ENCODE data around the gene HMCN2.

GRCh38 chr9:130222833-130223232 is 42.7 kb upstream of the HMCN2 start:
- TF ChIP-seq NFIC (IDR thresholded peaks at IDR 0.05; ENCODE audit: borderline replicate concordance) (no peak), RAD21 (IDR thresholded peaks at IDR 0.05; ENCODE audit: low read length) (no peak), CTCF (IDR thresholded peaks at IDR 0.05) (no peak), FOXJ3 (CRISPR knock-in tag; IDR thresholded peaks at IDR 0.05) (no peak)
- TF ChIP-seq, protein P1, sequence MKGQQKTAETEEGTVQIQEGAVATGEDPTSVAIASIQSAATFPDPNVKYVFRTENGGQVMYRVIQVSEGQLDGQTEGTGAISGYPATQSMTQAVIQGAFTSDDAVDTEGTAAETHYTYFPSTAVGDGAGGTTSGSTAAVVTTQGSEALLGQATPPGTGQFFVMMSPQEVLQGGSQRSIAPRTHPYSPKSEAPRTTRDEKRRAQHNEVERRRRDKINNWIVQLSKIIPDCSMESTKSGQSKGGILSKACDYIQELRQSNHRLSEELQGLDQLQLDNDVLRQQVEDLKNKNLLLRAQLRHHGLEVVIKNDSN (IDR thresholded peaks at IDR 0.05; ENCODE audit: borderline replicate concordance, low read depth): no peak
- TF ChIP-seq, protein P2, sequence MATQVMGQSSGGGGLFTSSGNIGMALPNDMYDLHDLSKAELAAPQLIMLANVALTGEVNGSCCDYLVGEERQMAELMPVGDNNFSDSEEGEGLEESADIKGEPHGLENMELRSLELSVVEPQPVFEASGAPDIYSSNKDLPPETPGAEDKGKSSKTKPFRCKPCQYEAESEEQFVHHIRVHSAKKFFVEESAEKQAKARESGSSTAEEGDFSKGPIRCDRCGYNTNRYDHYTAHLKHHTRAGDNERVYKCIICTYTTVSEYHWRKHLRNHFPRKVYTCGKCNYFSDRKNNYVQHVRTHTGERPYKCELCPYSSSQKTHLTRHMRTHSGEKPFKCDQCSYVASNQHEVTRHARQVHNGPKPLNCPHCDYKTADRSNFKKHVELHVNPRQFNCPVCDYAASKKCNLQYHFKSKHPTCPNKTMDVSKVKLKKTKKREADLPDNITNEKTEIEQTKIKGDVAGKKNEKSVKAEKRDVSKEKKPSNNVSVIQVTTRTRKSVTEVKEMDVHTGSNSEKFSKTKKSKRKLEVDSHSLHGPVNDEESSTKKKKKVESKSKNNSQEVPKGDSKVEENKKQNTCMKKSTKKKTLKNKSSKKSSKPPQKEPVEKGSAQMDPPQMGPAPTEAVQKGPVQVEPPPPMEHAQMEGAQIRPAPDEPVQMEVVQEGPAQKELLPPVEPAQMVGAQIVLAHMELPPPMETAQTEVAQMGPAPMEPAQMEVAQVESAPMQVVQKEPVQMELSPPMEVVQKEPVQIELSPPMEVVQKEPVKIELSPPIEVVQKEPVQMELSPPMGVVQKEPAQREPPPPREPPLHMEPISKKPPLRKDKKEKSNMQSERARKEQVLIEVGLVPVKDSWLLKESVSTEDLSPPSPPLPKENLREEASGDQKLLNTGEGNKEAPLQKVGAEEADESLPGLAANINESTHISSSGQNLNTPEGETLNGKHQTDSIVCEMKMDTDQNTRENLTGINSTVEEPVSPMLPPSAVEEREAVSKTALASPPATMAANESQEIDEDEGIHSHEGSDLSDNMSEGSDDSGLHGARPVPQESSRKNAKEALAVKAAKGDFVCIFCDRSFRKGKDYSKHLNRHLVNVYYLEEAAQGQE (IDR thresholded peaks at IDR 0.05; ENCODE audit: low read depth, low read length): no peak
- TF ChIP-seq, protein P3, sequence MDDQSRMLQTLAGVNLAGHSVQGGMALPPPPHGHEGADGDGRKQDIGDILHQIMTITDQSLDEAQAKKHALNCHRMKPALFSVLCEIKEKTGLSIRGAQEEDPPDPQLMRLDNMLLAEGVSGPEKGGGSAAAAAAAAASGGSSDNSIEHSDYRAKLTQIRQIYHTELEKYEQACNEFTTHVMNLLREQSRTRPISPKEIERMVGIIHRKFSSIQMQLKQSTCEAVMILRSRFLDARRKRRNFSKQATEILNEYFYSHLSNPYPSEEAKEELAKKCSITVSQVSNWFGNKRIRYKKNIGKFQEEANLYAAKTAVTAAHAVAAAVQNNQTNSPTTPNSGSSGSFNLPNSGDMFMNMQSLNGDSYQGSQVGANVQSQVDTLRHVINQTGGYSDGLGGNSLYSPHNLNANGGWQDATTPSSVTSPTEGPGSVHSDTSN (IDR thresholded peaks at IDR 0.05): no peak
